Astrocyte (in vitro differentiated cells and primary cell): Measurements from ENCODE around the gene HMCN1.

Experiments
- EZH2 ChIP-seq: IDR thresholded peaks from 2 replicates; pipeline ENCODE4 v1.6.1; 2012; ENCODE audit warnings: mild to moderate bottlenecking, low read length, inconsistent platforms; ENCODE audit not compliant: insufficient read depth
- TF ChIP-seq, protein P1 (sequence below): IDR thresholded peaks from 2 replicates; pipeline ENCODE4 v1.5.1; 2011; ENCODE audit warnings: low read depth, mild to moderate bottlenecking, inconsistent platforms, low read length, moderate library complexity; ENCODE audit not compliant: insufficient read depth

- TF ChIP-seq, protein P1, sequence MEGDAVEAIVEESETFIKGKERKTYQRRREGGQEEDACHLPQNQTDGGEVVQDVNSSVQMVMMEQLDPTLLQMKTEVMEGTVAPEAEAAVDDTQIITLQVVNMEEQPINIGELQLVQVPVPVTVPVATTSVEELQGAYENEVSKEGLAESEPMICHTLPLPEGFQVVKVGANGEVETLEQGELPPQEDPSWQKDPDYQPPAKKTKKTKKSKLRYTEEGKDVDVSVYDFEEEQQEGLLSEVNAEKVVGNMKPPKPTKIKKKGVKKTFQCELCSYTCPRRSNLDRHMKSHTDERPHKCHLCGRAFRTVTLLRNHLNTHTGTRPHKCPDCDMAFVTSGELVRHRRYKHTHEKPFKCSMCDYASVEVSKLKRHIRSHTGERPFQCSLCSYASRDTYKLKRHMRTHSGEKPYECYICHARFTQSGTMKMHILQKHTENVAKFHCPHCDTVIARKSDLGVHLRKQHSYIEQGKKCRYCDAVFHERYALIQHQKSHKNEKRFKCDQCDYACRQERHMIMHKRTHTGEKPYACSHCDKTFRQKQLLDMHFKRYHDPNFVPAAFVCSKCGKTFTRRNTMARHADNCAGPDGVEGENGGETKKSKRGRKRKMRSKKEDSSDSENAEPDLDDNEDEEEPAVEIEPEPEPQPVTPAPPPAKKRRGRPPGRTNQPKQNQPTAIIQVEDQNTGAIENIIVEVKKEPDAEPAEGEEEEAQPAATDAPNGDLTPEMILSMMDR: no peak
- no peak for TF ChIP-seq EZH2
Measured at GRCh38 chr1:186129758-186130157, 395.6 kb downstream of the HMCN1 start.
